Skeletal muscle satellite cell (primary cell): Measurements from ENCODE around the gene RPL35.

Experiments
- H3K27me3 ChIP-seq: 2 replicates; pipeline ENCODE4 v1.7.0; 2013; ENCODE audit warnings: low read length; ENCODE audit not compliant: control insufficient read depth, insufficient read depth
- H3K36me3 ChIP-seq: 2 replicates; pipeline ENCODE4 v1.7.0; 2013; ENCODE audit warnings: mild to moderate bottlenecking, control low read depth, low read length; ENCODE audit not compliant: insufficient read depth
- H3K4me1 ChIP-seq: 2 replicates; pipeline ENCODE4 v1.7.0; 2013; ENCODE audit warnings: low read length; ENCODE audit not compliant: control insufficient read depth, insufficient read depth
- H3K4me2 ChIP-seq: 2 replicates; pipeline ENCODE4 v1.7.0; 2013; ENCODE audit warnings: mild to moderate bottlenecking, low read length
- H3K4me3 ChIP-seq: 2 replicates; pipeline ENCODE4 v1.7.0; 2013; ENCODE audit warnings: low read length
- H3K9ac ChIP-seq: 2 replicates; pipeline ENCODE4 v1.7.0; 2013; ENCODE audit warnings: mild to moderate bottlenecking, low read depth, low read length, moderate library complexity
- H3K9me3 ChIP-seq: replicated peaks from 2 replicates; pipeline ENCODE4 v1.7.0; 2013; ENCODE audit warnings: mild to moderate bottlenecking, control low read depth, low read length

The RPL35 gene

DNA sequence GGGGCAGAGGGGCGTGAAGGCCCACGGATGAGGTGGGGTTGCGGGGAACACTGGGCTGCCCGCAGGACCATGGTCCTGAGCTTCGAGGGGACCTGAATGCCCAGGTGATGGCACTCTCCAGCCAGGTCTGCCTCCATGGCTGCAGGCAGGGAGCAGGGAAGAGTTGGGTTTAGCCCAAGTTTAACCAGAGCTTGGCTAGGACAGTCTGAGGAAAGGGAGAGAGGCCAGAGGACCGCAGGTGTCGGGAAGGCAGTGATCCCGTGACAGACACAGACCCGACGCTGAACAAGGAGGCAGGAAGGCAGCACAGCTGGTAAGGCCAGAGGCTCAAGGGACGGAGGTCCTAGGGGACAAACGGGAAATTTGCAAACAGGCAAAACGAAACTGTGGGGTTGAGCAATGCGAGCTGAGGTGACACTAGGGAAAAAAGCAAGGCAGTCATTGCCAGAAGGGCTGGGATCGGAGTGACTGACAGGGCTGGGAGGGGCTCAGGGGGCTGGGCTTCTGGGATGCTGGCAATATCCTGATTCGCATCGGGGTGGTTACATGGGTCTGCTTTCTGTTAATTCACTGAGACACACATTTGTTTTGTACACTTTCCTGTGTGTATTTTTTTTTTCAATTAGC is 25.2 kb upstream of the RPL35 start:
- Histone ChIP-seq H3K4me2 (no peak overlapping the region), H3K9ac (no peak overlapping the region), H3K4me3 (no peak overlapping the region), H3K4me1 (no peaks in the 10 kb centered on the region), H3K9me3 (no peaks in the 10 kb centered on the region), H3K27me3 (no peaks in the 10 kb centered on the region), H3K36me3 (peaks cover 57% of the 10 kb centered on the region)

DNA sequence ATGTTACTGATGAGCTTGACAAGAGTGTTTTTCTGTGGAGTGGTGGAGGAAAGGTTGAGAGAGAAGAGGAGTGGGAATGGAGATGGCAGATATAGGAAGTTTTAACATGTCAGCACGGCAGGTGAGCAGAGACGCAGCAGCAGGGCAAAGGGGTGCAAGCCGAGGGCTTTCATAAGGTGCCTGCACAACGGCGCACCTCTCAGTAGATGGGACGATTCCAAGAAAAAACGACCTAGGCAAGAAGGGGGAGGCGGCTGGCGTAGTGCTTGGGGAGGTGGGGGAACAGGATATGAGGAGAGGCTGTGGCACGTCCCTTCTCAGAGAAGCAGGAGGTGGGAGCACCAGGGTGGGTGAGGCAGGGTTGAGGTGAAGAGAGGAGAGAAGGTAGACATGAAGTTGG is 24.7 kb upstream of the RPL35 start:
- Histone ChIP-seq H3K36me3 (peaks cover 62% of the 10 kb centered on the region), H3K4me2 (no peak overlapping the region), H3K9me3 (no peaks in the 10 kb centered on the region), H3K4me1 (no peaks in the 10 kb centered on the region), H3K27me3 (no peaks in the 10 kb centered on the region), H3K4me3 (no peak overlapping the region), H3K9ac (no peak overlapping the region)

DNA sequence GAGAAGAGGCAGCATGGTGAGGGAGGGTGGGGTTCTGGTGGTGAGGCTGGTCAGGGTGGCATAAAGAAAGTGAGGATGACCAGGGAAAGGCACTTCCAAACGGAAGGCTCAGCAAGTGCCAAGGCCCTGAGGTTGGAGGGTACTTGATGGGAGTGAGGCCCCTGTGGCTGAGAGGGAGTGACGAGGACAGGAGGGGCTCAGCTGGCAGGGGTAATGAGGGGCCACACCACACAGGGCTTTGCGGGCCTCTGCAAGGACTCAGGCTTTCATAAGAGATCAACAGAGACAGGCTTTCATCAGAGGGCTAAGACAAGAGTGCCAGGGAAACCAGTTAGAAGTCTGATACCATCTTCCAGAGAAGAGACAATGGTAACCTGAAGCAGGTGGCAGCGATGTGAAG is 23.8 kb upstream of the RPL35 start:
- Histone ChIP-seq H3K4me3 (no peak overlapping the region), H3K36me3 (peaks cover 62% of the 10 kb centered on the region), H3K9ac (no peak overlapping the region), H3K4me1 (no peaks in the 10 kb centered on the region), H3K27me3 (no peaks in the 10 kb centered on the region), H3K9me3 (no peaks in the 10 kb centered on the region), H3K4me2 (no peak overlapping the region)

DNA sequence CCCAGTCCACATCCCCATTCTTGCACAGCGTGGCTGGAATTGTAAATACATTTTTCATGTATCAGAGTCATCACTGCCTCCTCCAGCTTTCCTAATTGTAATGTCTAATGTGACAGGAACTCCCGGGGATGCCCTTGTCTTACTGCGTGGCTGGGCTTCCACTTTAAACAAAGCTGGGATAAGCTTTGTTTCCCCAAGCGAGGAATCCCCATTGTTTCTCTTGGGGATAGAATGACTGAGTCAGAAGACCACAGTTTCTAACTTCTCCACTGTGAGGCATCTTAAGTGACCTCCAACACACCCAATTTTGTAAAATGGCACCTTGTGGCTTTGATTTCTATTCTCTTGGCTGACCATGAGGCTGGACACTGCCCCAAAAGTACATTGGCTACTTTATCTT is 22.6 kb upstream of the RPL35 start:
- H3K4me1 ChIP-seq, result no peaks in the 10 kb centered on the region
- no peak overlapping the region for H3K4me2 ChIP-seq
- H3K9me3 ChIP-seq, result no peaks in the 10 kb centered on the region
- peaks cover 63% of the 10 kb centered on the region for H3K36me3 ChIP-seq
- no peak overlapping the region for H3K4me3 ChIP-seq
- no peaks in the 10 kb centered on the region for H3K27me3 ChIP-seq
- H3K9ac ChIP-seq, result no peak overlapping the region

DNA sequence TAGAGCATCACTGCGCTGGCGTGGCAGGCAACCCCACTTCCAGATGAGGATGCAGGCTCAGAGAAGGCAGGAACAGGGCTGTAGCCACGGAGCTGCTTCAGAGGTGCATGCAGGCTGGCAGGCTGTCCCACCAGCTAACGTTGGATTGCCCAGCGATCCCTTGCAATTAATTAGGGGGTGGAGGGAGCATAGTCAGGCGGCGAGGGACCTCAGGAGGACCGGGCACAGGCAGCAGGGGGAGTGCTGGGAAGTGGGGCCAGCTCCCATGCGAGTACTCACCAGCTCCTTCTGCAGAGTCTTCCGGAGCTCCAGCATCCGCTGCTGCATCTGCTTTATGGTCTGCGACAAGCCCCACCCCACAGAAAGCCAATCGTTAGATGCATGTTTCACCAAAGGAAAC is 20.5 kb upstream of the RPL35 start:
- H3K27me3 ChIP-seq, result no peaks in the 10 kb centered on the region
- peaks cover 71% of the 10 kb centered on the region for H3K36me3 ChIP-seq
- H3K9ac ChIP-seq, result no peak overlapping the region
- no peak overlapping the region for H3K4me3 ChIP-seq
- no peaks in the 10 kb centered on the region for H3K9me3 ChIP-seq
- H3K4me1 ChIP-seq, result no peaks in the 10 kb centered on the region
- no peak overlapping the region for H3K4me2 ChIP-seq

DNA sequence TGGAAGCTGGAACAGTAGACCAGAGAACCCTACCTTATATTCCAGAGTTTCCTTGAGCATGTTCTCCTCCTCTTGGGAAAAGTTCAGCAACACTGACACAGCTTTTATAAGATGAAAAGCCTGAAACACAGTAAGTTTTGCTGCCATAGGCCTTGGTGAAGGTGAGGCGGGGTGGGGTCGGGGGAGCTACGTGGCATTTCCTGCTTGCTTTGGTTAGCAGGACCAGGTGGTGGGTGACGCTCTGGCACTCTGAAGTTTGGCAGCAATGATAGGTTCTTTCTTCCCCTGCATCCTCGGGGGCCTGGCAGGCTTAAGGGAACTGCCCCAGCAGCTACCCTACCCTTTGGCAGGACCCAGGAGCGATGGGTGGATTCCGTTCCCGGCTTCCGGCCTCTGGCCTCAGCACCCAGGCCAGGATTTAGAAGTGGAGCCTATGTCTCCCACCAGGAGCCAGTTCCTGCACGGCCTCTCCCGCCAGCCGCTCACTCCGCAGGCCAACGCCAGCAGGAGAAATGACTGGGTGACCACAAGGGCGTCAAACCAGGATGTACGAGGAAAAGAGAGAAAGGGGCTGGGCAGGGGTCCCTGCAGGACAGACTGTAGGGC is 19.5 kb upstream of the RPL35 start:
- Histone ChIP-seq H3K4me3 (no peak overlapping the region), H3K27me3 (no peaks in the 10 kb centered on the region), H3K36me3 (peaks cover 71% of the 10 kb centered on the region), H3K4me2 (no peak overlapping the region), H3K9ac (no peak overlapping the region), H3K9me3 (no peaks in the 10 kb centered on the region), H3K4me1 (no peaks in the 10 kb centered on the region)

DNA sequence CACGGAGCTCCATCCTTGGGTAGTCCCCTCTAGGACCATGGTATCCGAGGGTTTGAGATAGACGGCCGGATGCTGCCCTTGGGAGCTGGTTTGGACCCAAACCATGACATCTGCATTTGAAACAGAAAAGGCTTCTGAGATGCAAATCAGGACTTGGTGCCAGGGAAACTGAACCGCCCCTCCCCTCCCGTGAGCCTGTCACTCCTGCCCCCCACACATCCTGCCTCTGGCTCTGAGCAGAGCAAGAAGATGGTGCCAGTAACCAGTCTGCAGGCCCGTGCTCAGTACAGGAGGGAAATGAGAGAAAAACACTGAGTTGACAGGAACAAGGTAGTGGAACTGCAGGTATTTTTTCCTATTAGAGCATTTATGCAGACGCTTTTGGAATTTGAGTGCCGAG is 18.7 kb upstream of the RPL35 start:
- Histone ChIP-seq H3K36me3 (peaks cover 72% of the 10 kb centered on the region), H3K4me2 (no peak overlapping the region), H3K4me1 (no peaks in the 10 kb centered on the region), H3K27me3 (no peaks in the 10 kb centered on the region), H3K9ac (no peak overlapping the region), H3K9me3 (no peaks in the 10 kb centered on the region), H3K4me3 (no peak overlapping the region)

DNA sequence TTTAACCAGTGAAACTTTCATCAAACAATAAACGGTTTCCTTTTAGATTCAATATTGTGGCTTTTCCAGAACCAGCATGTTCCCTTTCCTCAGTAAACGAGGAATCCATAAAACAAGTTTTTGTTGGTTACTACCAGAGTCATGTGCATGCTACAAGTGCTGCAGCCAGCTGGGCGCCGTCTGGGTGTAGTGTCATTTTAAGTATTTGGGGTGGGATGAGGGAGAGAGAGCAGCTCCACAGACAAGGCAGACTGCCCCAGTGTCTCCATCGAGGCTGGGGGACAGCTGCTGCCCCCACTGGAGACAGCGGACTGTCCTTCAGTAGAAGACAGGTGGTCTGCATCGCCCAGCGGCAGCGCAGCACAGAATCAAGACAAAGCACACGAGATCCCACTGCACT is 17.5 kb upstream of the RPL35 start:
- Histone ChIP-seq H3K4me2 (no peak overlapping the region), H3K4me3 (no peak overlapping the region), H3K27me3 (no peaks in the 10 kb centered on the region), H3K9me3 (no peaks in the 10 kb centered on the region), H3K4me1 (no peaks in the 10 kb centered on the region), H3K9ac (no peak overlapping the region), H3K36me3 (peaks cover 82% of the 10 kb centered on the region)

DNA sequence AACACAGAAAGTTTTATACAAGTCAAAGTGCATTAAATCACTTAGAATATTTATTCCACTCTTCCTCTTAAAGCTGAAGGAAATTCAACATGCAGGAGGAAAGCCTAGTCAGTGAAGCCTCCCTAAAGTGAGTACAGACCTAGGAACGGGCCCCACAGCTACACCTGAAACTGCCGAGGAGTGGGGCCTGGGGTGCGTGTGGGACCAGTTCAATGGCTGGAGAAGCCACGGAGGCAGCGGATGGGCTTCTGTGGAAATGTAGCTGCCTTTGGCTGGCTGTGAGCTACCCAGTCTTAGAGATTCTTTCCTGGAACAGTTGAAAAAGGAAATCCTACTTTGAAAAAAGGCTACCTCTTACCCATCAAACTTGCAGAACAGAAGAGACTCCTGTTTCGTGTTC is 16.8 kb upstream of the RPL35 start:
- H3K4me1 ChIP-seq, result no peaks in the 10 kb centered on the region
- no peaks in the 10 kb centered on the region for H3K9me3 ChIP-seq
- no peaks in the 10 kb centered on the region for H3K27me3 ChIP-seq
- no peak overlapping the region for H3K4me3 ChIP-seq
- H3K9ac ChIP-seq, result no peak overlapping the region
- H3K4me2 ChIP-seq, result no peak overlapping the region
- peaks cover 89% of the 10 kb centered on the region for H3K36me3 ChIP-seq

DNA sequence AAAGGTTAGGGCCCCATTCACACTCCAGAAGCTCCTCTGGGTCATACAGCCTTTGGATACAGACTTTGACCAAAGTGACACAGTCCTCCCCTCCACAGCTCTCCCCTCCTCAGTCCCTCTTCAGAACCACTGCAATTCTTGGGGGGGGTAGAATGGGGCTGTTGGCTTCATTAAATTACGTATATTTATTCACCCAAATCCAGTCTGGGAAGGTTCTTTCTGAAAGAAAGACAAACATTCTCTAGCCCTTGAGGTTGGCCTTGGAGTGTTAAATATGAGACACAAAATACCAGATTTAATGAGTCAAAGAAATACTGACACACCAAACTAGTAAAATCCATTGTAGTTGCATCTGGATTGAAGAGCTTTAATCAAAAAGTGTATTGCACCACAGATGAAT is 16.3 kb upstream of the RPL35 start:
- Histone ChIP-seq H3K4me3 (no peak overlapping the region), H3K9ac (no peak overlapping the region), H3K36me3 (peaks cover 94% of the 10 kb centered on the region), H3K27me3 (no peaks in the 10 kb centered on the region), H3K4me2 (no peak overlapping the region), H3K9me3 (no peaks in the 10 kb centered on the region), H3K4me1 (no peaks in the 10 kb centered on the region)

DNA sequence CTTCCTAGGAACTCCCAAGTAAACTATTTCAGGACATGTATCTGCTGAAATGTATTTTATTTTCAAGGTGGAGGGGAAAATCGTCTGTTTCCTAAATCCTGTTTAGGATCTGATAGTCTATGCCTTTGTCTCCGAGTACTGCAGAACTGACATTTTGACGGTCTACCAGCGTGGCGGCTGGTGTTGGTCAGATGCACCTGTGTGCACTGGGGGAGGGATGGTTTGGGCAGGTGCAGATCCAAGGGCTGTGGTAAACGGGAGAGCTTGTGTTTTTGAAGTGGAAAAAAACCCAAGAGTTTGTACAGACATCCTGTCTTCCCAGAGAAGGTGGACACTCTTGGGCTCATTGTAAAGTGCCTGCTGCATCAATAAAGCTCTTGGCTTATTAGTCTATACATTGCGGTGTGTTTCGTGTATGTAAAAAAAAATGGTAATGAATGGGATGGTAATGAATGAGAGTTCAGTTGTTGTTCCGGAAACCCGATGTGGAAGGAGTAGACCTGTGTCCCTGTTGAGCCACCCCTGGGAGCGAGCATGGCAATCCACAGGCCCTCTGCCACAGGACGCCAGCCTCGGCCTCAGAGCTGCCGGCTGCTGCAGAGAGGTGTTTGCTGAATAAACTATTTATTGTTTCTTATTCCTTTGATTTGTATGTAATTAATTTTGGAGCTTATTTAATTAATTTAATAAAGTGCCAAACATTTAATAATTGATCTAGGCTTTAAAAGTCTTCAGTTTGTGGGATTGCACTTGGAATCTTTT is 15.4 kb upstream of the RPL35 start:
- no peak overlapping the region for H3K4me2 ChIP-seq
- H3K4me1 ChIP-seq, result peaks cover 3% of the 10 kb centered on the region
- no peaks in the 10 kb centered on the region for H3K27me3 ChIP-seq
- H3K9me3 ChIP-seq, result no peaks in the 10 kb centered on the region
- H3K9ac ChIP-seq, result no peak overlapping the region
- peaks cover 95% of the 10 kb centered on the region for H3K36me3 ChIP-seq
- no peak overlapping the region for H3K4me3 ChIP-seq

DNA sequence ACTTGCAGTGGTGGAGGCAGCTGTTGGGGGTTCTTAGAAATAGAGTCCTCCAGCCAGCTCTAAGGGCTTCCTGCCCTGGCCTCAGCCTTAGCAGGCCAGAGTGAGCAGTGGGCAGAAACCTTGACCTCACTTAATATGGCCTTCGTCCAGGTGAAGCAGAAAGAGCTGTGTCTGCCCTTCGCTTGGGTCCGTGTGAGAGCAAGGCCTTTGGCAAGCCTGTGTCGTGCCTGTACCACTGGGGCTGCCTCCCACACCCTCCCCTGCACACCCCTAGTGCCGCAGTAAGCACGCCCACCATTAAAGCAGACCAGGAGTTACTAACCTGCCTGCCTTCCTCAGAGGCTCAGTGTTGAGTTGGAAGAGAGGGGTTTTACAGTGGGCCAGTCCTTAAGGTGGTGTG is 13.7 kb upstream of the RPL35 start:
- no peak overlapping the region for H3K4me3 ChIP-seq
- H3K27me3 ChIP-seq, result no peaks in the 10 kb centered on the region
- no peaks in the 10 kb centered on the region for H3K9me3 ChIP-seq
- peaks cover 20% of the 10 kb centered on the region for H3K4me1 ChIP-seq
- peaks cover 92% of the 10 kb centered on the region for H3K36me3 ChIP-seq
- no peak overlapping the region for H3K4me2 ChIP-seq
- no peak overlapping the region for H3K9ac ChIP-seq
